Stromal cell of bone marrow (primary cell): Measurements from ENCODE around the gene BABAM1.
"Not testable (repeated sequence)": the region's sequence is repeated elsewhere in the genome, so short reads cannot be mapped to it uniquely, and the experiment has no call there.

Experiments
- DNase-seq: peaks from one replicate; pipeline ENCODE4 v3.0.0-alpha.2; 2012; ENCODE audit warnings: low read depth

The BABAM1 gene

GRCh38 chr19:17243830-17244617, 23.2 kb upstream of the BABAM1 start:
- DNase-seq, result no peak

DNA sequence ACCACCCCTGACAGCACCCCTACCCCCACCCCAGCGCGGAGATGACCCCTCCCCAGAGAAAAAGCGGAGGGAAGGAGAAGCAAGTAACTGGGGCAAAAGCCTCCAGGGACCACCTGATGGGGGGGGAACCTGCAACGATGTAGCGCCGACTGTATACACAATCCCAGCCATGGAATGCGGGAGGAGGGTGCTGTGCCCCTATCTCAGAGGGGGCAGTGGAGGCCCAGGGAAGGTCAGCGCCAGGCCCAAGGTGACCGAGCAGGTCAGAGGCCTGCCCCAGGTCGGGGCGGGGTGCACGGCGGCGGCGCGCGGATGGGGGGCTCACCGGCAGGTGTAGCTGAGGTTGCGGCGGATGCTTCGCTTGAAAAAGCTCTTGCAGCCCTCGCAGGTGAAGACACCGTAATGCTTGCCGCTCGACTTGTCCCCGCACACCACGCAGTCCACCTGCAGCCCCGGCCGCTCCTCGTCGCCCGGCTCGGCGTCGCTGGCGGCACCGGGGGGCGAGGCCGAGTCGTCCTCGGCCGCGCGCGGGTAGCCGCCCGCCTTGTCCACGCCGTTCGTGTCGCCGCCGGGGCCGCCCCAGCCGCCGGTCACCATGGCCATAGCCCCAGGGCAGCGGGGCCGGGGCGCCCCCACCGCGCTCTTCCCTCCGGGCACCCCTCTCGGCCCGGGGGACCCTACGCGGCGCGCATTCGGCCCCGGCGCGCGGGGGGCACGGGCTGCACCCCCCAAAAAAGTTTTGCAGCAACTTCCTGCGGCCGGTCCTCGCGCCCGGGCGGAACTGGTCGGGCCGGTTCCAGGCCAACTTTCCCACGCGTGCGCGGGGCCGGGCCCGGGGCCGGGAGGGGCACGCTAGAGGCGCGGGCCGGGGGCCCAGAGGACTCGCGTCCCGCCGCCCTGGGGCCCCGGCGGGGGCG, 22.4 kb upstream of the BABAM1 start:
- no peak for DNase-seq

GRCh38 chr19:17245535-17245984, 21.7 kb upstream of the BABAM1 start, which contains the start of gene NR2F6:
Gene NR2F6, minus strand, starts transcription at chr19:17245919. Its CDS starts 699 bp downstream, at chr19:17245220.
- no peak for DNase-seq

GRCh38 chr19:17246681-17247425, 20.4 kb upstream of the BABAM1 start:
- no peak for DNase-seq

- DNase-seq, result no peak
These were observed 19.0 kb upstream of the BABAM1 start for GRCh38 chr19:17248011-17248776.

GRCh38 chr19:17249887-17250548, 17.2 kb upstream of the BABAM1 start:
- no peak for DNase-seq

DNA sequence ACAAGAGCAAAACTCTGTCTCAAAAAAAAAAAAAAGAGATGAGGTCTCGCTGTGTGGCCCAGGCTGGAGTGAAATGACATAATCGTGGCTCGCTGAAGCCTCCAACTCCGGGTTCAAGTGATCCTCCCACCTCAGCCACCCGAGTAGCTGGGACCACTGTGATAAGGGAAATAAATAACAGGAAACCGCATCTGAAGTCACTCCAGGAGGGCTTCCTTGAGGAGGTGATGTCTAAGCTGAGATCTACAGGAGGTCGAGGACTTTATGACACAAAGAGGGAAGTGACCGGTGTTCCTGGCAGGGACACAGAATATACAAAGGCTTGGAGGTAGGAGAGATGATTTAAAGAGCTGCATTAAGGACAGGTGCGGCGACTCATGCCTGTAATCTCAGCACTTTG, 12.6 kb upstream of the BABAM1 start:
- no peak for DNase-seq

DNA sequence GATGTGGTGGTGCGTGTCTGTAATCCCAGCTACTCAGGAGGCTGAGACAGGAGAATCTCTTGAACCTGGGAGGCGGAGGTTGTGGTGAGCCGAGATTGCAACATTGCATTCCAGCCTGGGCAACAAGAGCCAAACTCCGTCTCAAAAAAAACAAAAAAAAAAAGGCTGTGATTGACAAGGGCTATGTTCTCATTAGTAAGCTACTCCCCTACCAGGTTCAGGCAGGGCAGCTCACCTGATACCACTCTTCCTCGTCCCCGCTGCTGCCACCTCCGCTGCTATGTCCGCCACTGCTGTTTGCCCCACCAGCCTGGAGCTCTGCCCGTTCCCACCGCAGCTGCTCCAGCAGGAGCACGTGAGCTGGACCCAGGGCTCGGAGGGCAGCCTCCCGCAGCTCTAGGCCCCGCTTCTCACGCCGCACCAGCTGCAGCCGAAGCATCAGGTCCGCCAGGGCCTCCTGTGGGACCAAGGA, 12.1 kb upstream of the BABAM1 start:
- DNase-seq, result no peak

GRCh38 chr19:17256130-17256529, 11.1 kb upstream of the BABAM1 start:
- no peak for DNase-seq

DNA sequence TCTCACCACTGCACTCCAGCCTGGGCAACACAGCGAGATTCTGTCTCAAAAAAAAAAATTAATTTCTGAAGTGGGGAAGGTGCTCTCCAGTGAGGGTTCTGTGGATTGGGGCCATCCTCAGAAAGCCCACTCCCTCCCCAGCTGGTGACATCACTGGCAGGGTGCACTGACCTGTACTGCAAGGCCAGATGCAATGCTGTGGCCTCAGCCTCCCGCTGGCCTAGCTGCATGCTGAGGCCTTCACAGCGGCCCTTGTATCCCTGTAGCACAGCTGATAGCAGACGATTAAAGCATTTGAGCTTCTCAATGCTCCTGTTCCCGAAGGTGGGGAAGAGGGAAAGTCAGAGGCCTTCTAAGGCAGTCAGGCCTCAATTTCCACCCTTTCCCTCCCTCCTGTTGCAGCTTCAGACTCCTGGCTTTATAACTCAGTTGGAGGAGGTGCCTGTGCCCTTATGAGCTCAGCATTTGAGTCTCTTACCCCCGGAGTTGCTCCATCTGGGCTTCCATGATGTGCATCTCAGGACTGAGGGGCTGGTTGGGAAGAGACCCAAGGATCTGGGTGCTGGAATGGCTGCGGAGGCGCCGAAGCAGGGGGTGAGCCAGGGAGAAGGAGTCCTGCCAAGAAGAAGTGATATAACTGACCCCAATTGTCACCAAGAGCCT, 8.0 kb upstream of the BABAM1 start:
- no peak for DNase-seq

DNA sequence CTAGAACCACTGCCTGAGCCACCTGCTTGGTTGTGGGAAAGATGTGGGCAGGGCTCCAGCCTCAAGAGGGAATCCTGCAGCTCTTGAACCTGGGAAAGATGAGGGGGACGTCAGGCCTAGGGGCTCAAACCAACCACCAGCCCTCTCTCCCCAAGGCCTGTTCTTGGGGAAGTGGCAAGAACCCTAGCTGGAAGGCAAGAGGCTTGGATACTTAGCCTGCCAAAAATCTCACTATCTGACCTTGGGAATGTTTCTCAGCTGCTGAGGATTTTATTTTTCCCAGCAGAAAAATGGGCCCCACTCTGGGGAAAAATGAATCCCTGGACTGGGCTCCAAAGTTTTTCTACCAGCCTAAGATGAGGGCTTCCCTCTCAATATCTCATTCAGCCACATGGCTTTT, 7.3 kb upstream of the BABAM1 start:
- DNase-seq, result no peak

DNA sequence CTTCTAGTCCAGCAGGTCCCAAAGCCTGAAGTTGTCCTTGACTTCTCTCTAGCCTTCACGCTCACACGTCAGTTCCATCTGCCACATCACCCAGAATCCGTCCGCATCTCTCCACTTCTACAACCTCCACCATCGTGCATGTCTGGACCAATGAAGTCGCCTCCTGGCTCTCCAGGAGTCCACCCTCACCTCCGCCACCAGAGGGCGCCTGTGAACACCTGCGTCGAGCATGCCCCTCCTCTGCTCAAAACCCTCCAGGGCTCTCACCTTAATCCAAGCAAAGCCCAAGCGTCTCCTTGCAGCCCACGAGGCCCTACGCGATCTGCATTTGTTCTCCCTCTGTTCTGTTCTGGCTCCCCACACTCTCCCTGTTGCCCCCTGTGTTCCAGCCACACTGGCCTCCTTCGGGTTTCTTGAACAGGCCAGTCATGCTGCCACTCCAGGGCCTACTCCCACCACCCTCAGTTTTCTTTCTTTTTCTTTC, 6.4 kb upstream of the BABAM1 start:
- peak; percentile 28 for DNase-seq

DNA sequence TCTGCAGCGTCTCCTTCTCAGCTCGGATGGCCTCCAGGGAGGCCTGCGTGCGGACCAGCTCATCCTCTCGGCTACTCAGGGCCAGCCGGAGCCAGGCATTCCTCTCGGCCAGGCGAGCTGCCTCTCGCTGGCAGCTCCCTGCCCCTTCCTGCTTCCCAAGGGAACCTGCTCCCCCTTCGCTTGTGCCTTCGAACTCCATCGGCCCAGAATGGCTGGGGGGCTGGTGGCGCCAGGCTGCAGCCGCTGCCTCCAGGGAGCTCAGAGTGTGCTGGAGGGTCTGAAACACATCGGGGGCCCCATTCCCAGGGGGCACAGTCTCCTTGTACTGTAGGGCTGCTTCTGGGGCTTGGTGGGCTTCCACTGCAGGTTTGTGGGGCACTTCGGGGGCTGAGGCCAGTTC, 4.7 kb upstream of the BABAM1 start:
- no peak for DNase-seq

GRCh38 chr19:17263712-17264640, 3.3 kb upstream of the BABAM1 start:
- no peak for DNase-seq

DNA sequence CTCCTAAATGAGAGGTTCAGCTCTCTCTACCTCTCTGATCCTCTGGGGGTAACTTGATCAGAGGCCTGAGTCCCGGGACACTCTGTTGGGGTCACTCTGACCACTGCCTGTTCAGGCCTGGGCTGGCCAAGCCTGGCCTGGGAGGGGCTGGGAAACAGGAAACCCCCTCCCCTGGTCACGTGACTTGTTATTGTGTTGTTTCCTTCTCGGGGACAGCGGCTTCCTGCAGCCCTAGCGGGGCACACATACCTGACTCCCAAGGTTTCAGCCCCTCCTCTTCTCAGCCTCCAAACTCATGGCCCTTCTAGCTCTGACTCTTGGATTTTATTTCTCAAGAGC, 2.6 kb upstream of the BABAM1 start, which contains the start of gene USHBP1:
Gene USHBP1 (minus strand): TSS at position 105 of the 339 bp plus-strand sequence. CDS start 446 bp downstream, outside the sequence.
- DNase-seq, result no peak

DNA sequence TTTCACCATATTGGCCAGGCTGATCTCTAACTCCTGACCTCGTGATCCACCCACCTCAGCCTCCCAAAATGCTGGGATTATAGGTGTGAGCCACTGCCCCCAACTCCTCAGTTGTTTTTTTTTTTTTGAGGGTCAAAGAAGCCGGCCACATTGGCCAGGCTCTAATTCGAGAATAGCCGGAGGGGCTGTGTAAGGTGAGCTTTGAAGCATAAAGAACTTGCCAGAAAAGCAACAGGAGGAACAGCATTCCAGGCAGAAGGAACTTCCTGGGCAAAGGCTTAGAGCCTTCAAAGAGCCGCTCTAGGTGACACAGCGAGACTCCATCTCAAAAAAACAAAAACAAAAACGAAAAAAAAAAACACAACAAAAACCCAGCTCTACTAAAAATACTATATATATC, 1.2 kb upstream of the BABAM1 start:
- no peak for DNase-seq

DNA sequence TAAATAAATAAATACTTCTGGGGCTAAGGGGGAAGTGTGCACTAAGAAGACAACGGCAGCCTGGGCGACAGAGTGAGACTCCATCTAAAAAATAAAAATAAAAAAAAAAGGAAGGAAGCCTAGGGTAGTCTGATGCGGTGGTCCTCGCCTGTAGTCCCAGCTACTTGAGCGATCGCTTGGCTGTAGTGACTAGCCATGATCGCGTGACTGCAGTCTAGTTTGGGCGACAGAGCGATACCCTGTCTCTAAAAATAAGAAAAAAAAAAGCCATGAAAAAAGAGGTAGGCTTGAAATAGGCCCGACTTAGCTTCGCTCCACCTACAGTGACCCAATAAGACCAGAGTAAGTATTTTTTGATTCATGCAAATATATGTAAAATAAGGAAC, 661 bp upstream of the BABAM1 start:
- DNase-seq, result no peak

- DNase-seq, result no peak
These were observed 1.5 kb downstream of the BABAM1 start for GRCh38 chr19:17268754-17269153.

DNA sequence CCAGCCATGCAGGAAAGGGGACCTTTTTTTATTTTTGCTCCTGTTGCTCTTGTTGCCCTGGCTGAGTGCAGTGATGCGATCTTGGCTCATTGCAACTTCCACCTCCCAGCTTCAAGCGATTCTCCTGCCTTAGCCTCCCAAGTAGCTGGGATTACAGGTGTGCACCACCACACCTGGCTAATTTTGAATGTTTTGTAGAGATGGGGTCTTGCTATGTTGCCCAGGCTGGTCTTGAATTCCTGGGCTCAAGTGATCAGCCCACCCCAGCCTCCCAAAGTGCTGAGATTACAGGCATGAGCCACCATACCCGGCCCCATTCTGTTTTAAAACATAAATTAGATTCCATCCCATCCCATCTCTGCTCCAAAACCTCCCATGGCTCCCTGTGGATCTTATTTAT, 7.6 kb downstream of the BABAM1 start:
- DNase-seq, result not testable (repeated sequence)
